Tibial nerve (tissue), 4 donors: ENCODE data around the gene HABP2.

Source experiments
- CTCF ChIP-seq, 5 experiments: fragments of 200-600 bp in 3 of 5; fragments of 450-650 bp in 2 of 5; sonication (generic) in 3 of 5; IDR thresholded peaks; one replicate each; pipeline ENCODE4 v1.5.1; 2016 to 2019; ENCODE audit warnings: antibody characterized with exemption in 5 of 5, mild to moderate bottlenecking in 3 of 5, moderate library complexity in 2 of 5
- EP300 ChIP-seq, 2 donors: sonication (generic); formaldehyde crosslinking; IDR thresholded peaks; one replicate each; pipeline ENCODE4 v1.6.1; 2017; ENCODE audit warnings: antibody characterized with exemption in 2 of 2, mild to moderate bottlenecking in 1 of 2
- POLR2A ChIP-seq, 2 donors: fragments of 450-650 bp; IDR thresholded peaks; one replicate each; pipeline ENCODE4 v1.6.1; 2017; ENCODE audit warnings: antibody characterized with exemption in 2 of 2, mild to moderate bottlenecking in 2 of 2, moderate library complexity in 2 of 2

GRCh38 chr10:113523071-113523470 is 29.8 kb upstream of the HABP2 start:
- TF ChIP-seq POLR2A (IDR thresholded peaks at IDR 0.05) (no peak), CTCF (IDR thresholded peaks at IDR 0.05) (no peak), EP300 (IDR thresholded peaks at IDR 0.05) (no peak)
